ENCODE data around the gene SMC1A. TPM values are rescaled to one million over a fixed set of nuclear protein-coding genes. Genes with fewer than 3 reads are reported as not detected.

The SMC1A gene
- total RNA-seq, 1 donor from 2014 or later, result 35.9 TPM

- intact Hi-C loops (cut with micrococcal nuclease), result no loop called here
- Histone ChIP-seq H3K4me3 (peak overlapping the region; percentile 63), H3K27me3 (ENCODE audit: low read depth) (no peaks in the 10 kb centered on the region), H3K4me1 (peaks cover 13% of the 10 kb centered on the region), H3K9me3 (replicated peaks) (no peaks in the 10 kb centered on the region), H3K36me3 (no peaks in the 10 kb centered on the region), H3K27ac (replicated peaks) (peak overlapping the region; percentile 52)
- TF ChIP-seq CTCF (IDR thresholded peaks at IDR 0.05; ENCODE audit: borderline replicate concordance), result no peak
- DNase-seq, result peak; percentile 67
Measured at GRCh38 chrX:53440621-53441517, 18.4 kb upstream of the SMC1A start.

GRCh38 chrX:53440101-53440500 is 17.6 kb upstream of the SMC1A start:
- peaks cover 13% of the 10 kb centered on the region for H3K4me1 ChIP-seq
- peak overlapping the region; percentile 63 for H3K4me3 ChIP-seq
- peak overlapping the region; percentile 52 for H3K27ac ChIP-seq (replicated peaks)
- H3K27me3 ChIP-seq (ENCODE audit: low read depth), result no peaks in the 10 kb centered on the region
- intact Hi-C loops (cut with micrococcal nuclease), result no loop called here
- no peaks in the 10 kb centered on the region for H3K9me3 ChIP-seq (replicated peaks)
- TF ChIP-seq CTCF (IDR thresholded peaks at IDR 0.05; ENCODE audit: borderline replicate concordance), result no peak
- DNase-seq, result no peak
- no peaks in the 10 kb centered on the region for H3K36me3 ChIP-seq

GRCh38 chrX:53438832-53439230 is 16.4 kb upstream of the SMC1A start:
- no peak for TF ChIP-seq CTCF (IDR thresholded peaks at IDR 0.05; ENCODE audit: borderline replicate concordance)
- intact Hi-C loops (cut with micrococcal nuclease), result no loop called here
- Histone ChIP-seq H3K27ac (replicated peaks) (no peak overlapping the region), H3K4me3 (no peak overlapping the region), H3K9me3 (replicated peaks) (no peaks in the 10 kb centered on the region), H3K4me1 (peaks cover 13% of the 10 kb centered on the region), H3K36me3 (no peaks in the 10 kb centered on the region), H3K27me3 (ENCODE audit: low read depth) (no peaks in the 10 kb centered on the region)
- no peak for DNase-seq

GRCh38 chrX:53438174-53438831 is 15.8 kb upstream of the SMC1A start:
- DNase-seq, result no peak
- H3K36me3 ChIP-seq, result no peaks in the 10 kb centered on the region
- peaks cover 18% of the 10 kb centered on the region for H3K4me1 ChIP-seq
- intact Hi-C loops (cut with micrococcal nuclease), result no loop called here
- TF ChIP-seq CTCF (IDR thresholded peaks at IDR 0.05; ENCODE audit: borderline replicate concordance), result no peak
- H3K9me3 ChIP-seq (replicated peaks), result no peaks in the 10 kb centered on the region
- H3K4me3 ChIP-seq, result no peak overlapping the region
- no peaks in the 10 kb centered on the region for H3K27me3 ChIP-seq (ENCODE audit: low read depth)
- no peak overlapping the region for H3K27ac ChIP-seq (replicated peaks)

GRCh38 chrX:53437206-53437605 is 14.8 kb upstream of the SMC1A start:
- H3K27me3 ChIP-seq (ENCODE audit: low read depth), result no peaks in the 10 kb centered on the region
- intact Hi-C loops (cut with micrococcal nuclease), result no loop called here
- no peak for TF ChIP-seq CTCF (IDR thresholded peaks at IDR 0.05; ENCODE audit: borderline replicate concordance)
- H3K9me3 ChIP-seq (replicated peaks), result no peaks in the 10 kb centered on the region
- H3K36me3 ChIP-seq, result peaks cover 1% of the 10 kb centered on the region
- H3K4me1 ChIP-seq, result peaks cover 21% of the 10 kb centered on the region
- H3K27ac ChIP-seq (replicated peaks), result no peak overlapping the region
- no peak overlapping the region for H3K4me3 ChIP-seq
- DNase-seq, result no peak

Data from left ventricle myocardium inferior (tissue), 1 donor.